GM12878 (cell line): ENCODE measurements around the gene FKBP6. TPM values are rescaled to one million over a fixed set of nuclear protein-coding genes. Genes with fewer than 3 reads are reported as not detected.

Experiments
- ATAC-seq: fragments of 200-7000 bp; cut with Tn5 transposase; 3 replicates; pipeline ENCODE4 v1.9.1; 2020; ENCODE audit warnings: mild to moderate bottlenecking, moderate library complexity
- BruUV-seq: library from RNA; stranded (reverse); fragments of 400-500 nt; replicated peaks from 2 replicates; lab custom pipeline; 2021; lab: Mats Ljungman, UMichigan
- CTCF ChIA-PET: fragments of 300-600 bp; sonication (Branson Sonifier 250); formaldehyde crosslinking; extraction: SDS; loops from one replicate; lab custom pipeline; 2021; ENCODE audit warnings: inconsistent platforms; lab: Yijun Ruan, JAX
- POLR2A ChIA-PET: fragments of 350-600 bp; formaldehyde crosslinking; extraction: SDS; loops from one replicate; lab custom pipeline; 2021; ENCODE audit warnings: inconsistent platforms; lab: Charles Lee
- RAD21 ChIA-PET: fragments of 300-600 bp; sonication (Branson Sonifier 250); formaldehyde crosslinking; loops from one replicate; lab custom pipeline; 2023; ENCODE audit warnings: antibody characterized with exemption; ENCODE audit not compliant: unreplicated experiment; lab: Charles Lee
- SMC1A ChIA-PET: fragments of 300-600 bp; sonication (Branson Sonifier 250); formaldehyde crosslinking; loops from one replicate; lab custom pipeline; 2023; ENCODE audit not compliant: unreplicated experiment, uncharacterized antibody; lab: Charles Lee
- DNase-seq: peaks from one replicate; pipeline ENCODE4 v3.0.0-alpha.2; 2011; ENCODE audit warnings: low read depth, low spot score
- FAIRE-seq: peaks from 3 replicates; lab custom pipeline; 2011; peaks lifted over from hg19 to GRCh38; lab: Jason Lieb, UNC
- H2AFZ ChIP-seq: 2 replicates; pipeline ENCODE4 v1.6.0; 2011; ENCODE audit warnings: low read depth, low read length, control low read depth; ENCODE audit not compliant: control insufficient read depth
- H3K27ac ChIP-seq: 2 replicates; pipeline ENCODE4 v1.5.1; 2011; ENCODE audit warnings: control low read depth; ENCODE audit not compliant: control insufficient read depth, insufficient read depth
- H3K27me3 ChIP-seq, 2 experiments: replicated peaks in 1 of 2; 2 replicates each; pipeline versions ENCODE4 v1.6.0 to v1.6.1; 2011; ENCODE audit warnings: low read length in 1 of 2; ENCODE audit not compliant: control insufficient read depth in 2 of 2, insufficient read depth in 2 of 2
- H3K36me3 ChIP-seq, 2 experiments: 2 replicates each; pipeline ENCODE4 v1.5.1; 2011; ENCODE audit warnings: low read length in 1 of 2; ENCODE audit not compliant: control insufficient read depth in 2 of 2, insufficient read depth in 2 of 2
- H3K4me1 ChIP-seq: 2 replicates; pipeline ENCODE4 v1.6.1; 2011; ENCODE audit warnings: mild to moderate bottlenecking, low read length, moderate library complexity, mixed read lengths; ENCODE audit not compliant: control insufficient read depth, insufficient read depth
- H3K4me2 ChIP-seq: 2 replicates; pipeline ENCODE4 v1.6.0; 2011; ENCODE audit warnings: control low read depth; ENCODE audit not compliant: control insufficient read depth, insufficient read depth
- H3K4me3 ChIP-seq: fragments of 200-600 bp; sonication (generic); 2 replicates; pipeline ENCODE4 v1.5.1; 2016
- H3K79me2 ChIP-seq: 2 replicates; pipeline ENCODE4 v1.6.0; 2011; ENCODE audit warnings: low read length; ENCODE audit not compliant: control insufficient read depth, insufficient read depth
- H3K9ac ChIP-seq: 2 replicates; pipeline ENCODE4 v1.8.0; 2011; ENCODE audit warnings: low read length, control low read depth, mixed read lengths; ENCODE audit not compliant: control insufficient read depth, insufficient read depth
- H3K9me3 ChIP-seq: replicated peaks from 3 replicates; pipeline ENCODE4 v1.5.1; 2011; ENCODE audit warnings: mild to moderate bottlenecking, low read length; ENCODE audit not compliant: control insufficient read depth, insufficient read depth
- H4K20me1 ChIP-seq: 2 replicates; pipeline ENCODE4 v1.6.0; 2011; ENCODE audit not compliant: control insufficient read depth, insufficient read depth
- CBX5 ChIP-seq: sonication (generic); IDR thresholded peaks from 2 replicates; pipeline ENCODE4 v1.6.1; 2016; ENCODE audit warnings: low read depth, moderate library complexity, mild to moderate bottlenecking, inconsistent platforms
- IRF5 ChIP-seq: fragments of 450-650 bp; IDR thresholded peaks from 2 replicates; pipeline ENCODE4 v1.6.1; 2017; ENCODE audit warnings: borderline replicate concordance
- MTA3 ChIP-seq: IDR thresholded peaks from 2 replicates; pipeline ENCODE4 v1.6.1; 2012; ENCODE audit warnings: low read length, inconsistent platforms, borderline replicate concordance
- NBN ChIP-seq: fragments of 450-650 bp; IDR thresholded peaks from 2 replicates; pipeline ENCODE4 v1.6.1; 2016
- NR2C2 ChIP-seq: IDR thresholded peaks from 2 replicates; pipeline ENCODE4 v1.6.1; 2011; ENCODE audit warnings: borderline replicate concordance, low read depth; ENCODE audit not compliant: control insufficient read depth, insufficient read length
- PAX5 ChIP-seq: IDR thresholded peaks from 2 replicates; pipeline ENCODE4 v1.6.1; 2011; ENCODE audit warnings: low read depth, low read length, borderline replicate concordance
- RCOR1 ChIP-seq: conservative IDR thresholded peaks from 2 replicates; pipeline ENCODE4 v1.6.1; 2012; ENCODE audit warnings: low read depth, low read length, improper control_type of control experiment
- WGBS: methylation state at CpG from one replicate; pipeline ENCODE4 v1.1.6; 2016; ENCODE audit warnings: low lambda C conversion rate; ENCODE audit not compliant: insufficient replicate concordance, insufficient coverage; ENCODE audit errors: missing lambda C conversion rate; 5-methylcytosine and 5-hydroxymethylcytosine counted together
- in situ Hi-C: fragments of 300-500 bp; cut with MboI; formaldehyde crosslinking; loops from 9 replicates; pipeline ENCODE4 v1.14.3; 2018; ENCODE audit warnings: mixed read lengths
- intact Hi-C: fragments of 100-400 bp; cut with micrococcal nuclease; formaldehyde crosslinking; loops from one replicate; pipeline ENCODE4 v1.14.2; 2022; ENCODE audit not compliant: unreplicated experiment
- polyA plus RNA-seq, 11 experiments: library from polyadenylated mRNA; depleted of rRNA in 4 of 11; unstranded in 6 of 11; stranded (reverse) in 5 of 11; fragments of >200 nt; fragmentation: Nextera tagmentation in 4 of 11; fragmentation: Illumina TruSeq in 1 of 11; extraction: Ambion mirVana in 4 of 11; extraction: Trizol in 1 of 11; gene quantifications; 1 replicate in 1 of 11; 2 replicates in 10 of 11; pipeline versions ENCODE4 v1.2.1 to v1.2.3, GENCODE V29; 2011 to 2016; ENCODE audit warnings: inconsistent platforms in 2 of 11, missing spikeins in 2 of 11, low read depth in 1 of 11
- total RNA-seq, 4 experiments: library from RNA; depleted of rRNA in 3 of 4; stranded (reverse); fragments of >200 nt in 3 of 4; fragmentation: Illumina TruSeq in 1 of 4; extraction: Trizol in 1 of 4; gene quantifications; 2 replicates each; pipeline versions ENCODE4 v1.2.1 to v1.2.3, GENCODE V29; 2013 to 2021

FKBP6 gene
- total and polyA plus RNA-seq, 10 of the 15 experiments (the other 5 are each of a cell fraction or from before 2014, with no cell fraction given) = not detected

- POLR2A ChIA-PET = no interaction called here
- Histone ChIP-seq H3K4me3 (no peak overlapping the region), H3K4me2 (no peak overlapping the region), H2AFZ (no peak overlapping the region), H4K20me1 (no peaks in the 10 kb centered on the region), H3K4me1 (no peaks in the 10 kb centered on the region), H3K27me3 (peaks cover 0 to 3% of the 10 kb centered on the region in 2 experiments; a peak in 2 of 4 replicates), H3K36me3 (no peaks in the 10 kb centered on the region), H3K9ac (no peak overlapping the region), H3K27ac (no peak overlapping the region), H3K9me3 (no peaks in the 10 kb centered on the region), H3K79me2 (no peaks in the 10 kb centered on the region)
- ATAC-seq (no peak), DNase-seq (no peak), FAIRE-seq (no peak)
- in situ Hi-C loops (no loop called here), intact Hi-C loops (no loop called here)
- no TSS peak for BruUV-seq
- TF ChIP-seq RCOR1 (no peak), IRF5 (no peak), NBN (no peak), PAX5 (no peak), NR2C2 (no peak), MTA3 (no peak), CBX5 (no peak)
- CTCF ChIA-PET = interaction anchor here (1.7 kb wide), 1 partner anchor 122 kb away, joined by 5 read pairs; no protein-coding TSS in a partner anchor
- SMC1A ChIA-PET = no interaction called here
- RAD21 ChIA-PET = no interaction called here
- WGBS = 63% methylated on average over 11 of the region's 11 CpGs
These were observed 2.1 kb downstream of the FKBP6 start for GRCh38 chr7:73329861-73330581.
